Loucy (cell line): ENCODE data around the gene FGF12.

Experiments
- CTCF ChIP-seq: fragments of 200-600 bp; sonication (generic); conservative IDR thresholded peaks from 2 replicates; pipeline ENCODE4 v1.5.1; 2014; ENCODE audit warnings: mild to moderate bottlenecking, antibody characterized with exemption, low read length
- EZH2phosphoT487 ChIP-seq: fragments of 200-600 bp; IDR thresholded peaks from 2 replicates; pipeline ENCODE4 v1.6.1; 2018; ENCODE audit warnings: antibody characterized with exemption, mild to moderate bottlenecking, moderate library complexity, borderline replicate concordance

DNA sequence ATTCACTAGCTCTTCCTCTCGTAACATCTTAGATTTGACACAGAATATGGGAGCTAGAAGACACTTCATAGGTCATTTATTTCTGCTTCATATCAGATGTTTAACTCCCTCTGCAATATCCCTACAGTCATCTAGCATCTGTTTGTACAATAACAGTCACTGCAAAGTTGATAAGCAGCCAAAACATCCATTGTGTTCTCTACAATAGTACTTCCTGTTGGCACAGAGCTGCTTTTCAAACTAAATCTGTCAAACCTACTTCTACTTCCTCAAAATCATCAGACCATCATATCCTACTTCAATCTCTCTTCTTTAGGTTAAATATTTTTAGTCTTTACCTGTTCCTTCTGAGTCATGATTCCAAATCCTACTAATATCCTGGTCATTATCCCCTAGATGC is 233.2 kb downstream of the FGF12 start:
- TF ChIP-seq CTCF (no peak), EZH2phosphoT487 (no peak)
